Activated CD4-positive, alpha-beta T cell treated with anti-CD3 and anti-CD28 coated beads for 24 hours (primary cell): ENCODE data around the gene MTX2.

ENCODE experiments used
- DNase-seq, 2 donors: peaks; one replicate each; pipeline ENCODE4 v3.0.0-alpha.2; 2020; ENCODE audit warnings: low read depth in 2 of 2

Gene MTX2

GRCh38 chr2:176378323-176378722 lies 109.1 kb downstream of the MTX2 start:
- no peak for DNase-seq

DNA sequence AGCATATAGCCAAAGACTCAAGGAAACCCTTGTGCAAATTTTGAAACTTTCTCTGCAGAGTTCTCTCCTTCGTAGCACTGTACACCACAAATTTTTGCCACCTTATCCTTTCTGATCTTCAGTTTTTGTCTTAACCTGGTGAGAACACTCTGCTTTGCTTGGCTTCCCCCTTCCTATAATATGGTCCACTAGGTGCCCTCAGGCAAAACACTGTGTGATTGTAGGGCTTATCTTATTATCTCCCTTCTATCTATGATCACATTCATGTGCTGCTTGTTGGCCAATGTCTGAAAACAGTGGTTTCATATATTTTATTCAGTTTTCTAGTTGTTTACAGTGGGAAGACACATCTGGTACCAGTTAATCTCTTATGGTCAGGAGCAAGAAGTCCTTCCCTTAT lies 111.1 kb downstream of the MTX2 start:
- no peak for DNase-seq

- no peak for DNase-seq
Observed at GRCh38 chr2:176383100-176383499, 113.9 kb downstream of the MTX2 start.

- no peak for DNase-seq
Observed at GRCh38 chr2:176383836-176384442, 114.7 kb downstream of the MTX2 start.

GRCh38 chr2:176385219-176385759 lies 116.0 kb downstream of the MTX2 start:
- DNase-seq, result no peak

- no peak for DNase-seq
Observed at GRCh38 chr2:176385838-176386237, 116.6 kb downstream of the MTX2 start.
